CD8-positive, alpha-beta memory T cell (primary cell): ENCODE measurements around the gene SF1. TPM values are rescaled to one million over a fixed set of nuclear protein-coding genes. Genes with fewer than 3 reads are reported as not detected.

Experiments
- CTCF ChIA-PET: fragments of 350-600 bp; sonication (Branson Sonifier 250); formaldehyde crosslinking; loops from one replicate; lab custom pipeline; 2021; ENCODE audit warnings: antibody characterized with exemption; lab: Charles Lee
- POLR2A ChIA-PET: fragments of 350-600 bp; sonication (Branson Sonifier 250); formaldehyde crosslinking; loops from one replicate; lab custom pipeline; 2021; ENCODE audit warnings: antibody characterized with exemption; lab: Charles Lee
- DNase-seq, 5 donors: peaks; one replicate each; pipeline versions ENCODE4 v3.0.0 to v3.0.0-alpha.2; 2020 to 2022; ENCODE audit warnings: mixed read lengths in 1 of 5
- H3K27ac ChIP-seq: one replicate; pipeline ENCODE4 v1.7.0; 2013; ENCODE audit warnings: low read depth, mild to moderate bottlenecking, low read length, moderate library complexity
- H3K27me3 ChIP-seq: 2 replicates; pipeline ENCODE4 v1.7.0; 2013; ENCODE audit warnings: low read length, mild to moderate bottlenecking; ENCODE audit not compliant: insufficient read depth, poor library complexity, severe bottlenecking
- H3K36me3 ChIP-seq: 2 replicates; pipeline ENCODE4 v1.7.0; 2013; ENCODE audit warnings: mild to moderate bottlenecking, low read length, moderate library complexity; ENCODE audit not compliant: insufficient read depth
- H3K4me1 ChIP-seq: 2 replicates; pipeline ENCODE4 v1.7.0; 2013; ENCODE audit warnings: mild to moderate bottlenecking, low read length, moderate library complexity; ENCODE audit not compliant: insufficient read depth
- H3K4me3 ChIP-seq: 2 replicates; pipeline ENCODE4 v1.7.0; 2013; ENCODE audit warnings: mild to moderate bottlenecking, low read length
- H3K9me3 ChIP-seq: 2 replicates; pipeline ENCODE4 v1.7.0; 2013; ENCODE audit warnings: mild to moderate bottlenecking, low read length
- H3K27ac Mint-ChIP-seq, 8 donors: one replicate each; pipeline ENCODE4 v1.8.0; 2020 to 2021; ENCODE audit warnings: mixed read lengths in 8 of 8, mild to moderate bottlenecking in 6 of 8, inconsistent platforms in 3 of 8, moderate library complexity in 3 of 8
- H3K27me3 Mint-ChIP-seq, 2 donors: one replicate each; pipeline ENCODE4 v1.8.0; 2020 to 2021; ENCODE audit warnings: mixed read lengths in 2 of 2, mild to moderate bottlenecking in 1 of 2, moderate library complexity in 1 of 2
- H3K36me3 Mint-ChIP-seq, 3 donors: one replicate each; pipeline ENCODE4 v1.8.0; 2020 to 2021; ENCODE audit warnings: mixed read lengths in 3 of 3, inconsistent platforms in 1 of 3, mild to moderate bottlenecking in 1 of 3
- H3K4me1 Mint-ChIP-seq, 3 donors: one replicate each; pipeline ENCODE4 v1.8.0; 2020 to 2021; ENCODE audit warnings: mixed read lengths in 3 of 3, inconsistent platforms in 1 of 3, mild to moderate bottlenecking in 1 of 3
- H3K4me3 Mint-ChIP-seq, 7 donors: one replicate each; pipeline ENCODE4 v1.8.0; 2020 to 2021; ENCODE audit warnings: mixed read lengths in 7 of 7, mild to moderate bottlenecking in 6 of 7, moderate library complexity in 4 of 7, inconsistent platforms in 2 of 7
- H3K9me3 Mint-ChIP-seq, 5 donors: one replicate each; pipeline ENCODE4 v1.8.0; 2020 to 2022; ENCODE audit warnings: mixed read lengths in 5 of 5, mild to moderate bottlenecking in 3 of 5, moderate library complexity in 2 of 5, inconsistent platforms in 1 of 5
- polyA plus RNA-seq: library from polyadenylated mRNA; unstranded; fragments of 300-500 nt; fragmentation: Illumina TruSeq; gene quantifications from one replicate; pipeline ENCODE4 v1.2.3, GENCODE V29; 2021
- total RNA-seq, 2 experiments: library from RNA; stranded (reverse); gene quantifications; one replicate each; pipeline ENCODE4 v1.2.3, GENCODE V29; 2021

SF1 gene
- total and polyA plus RNA-seq, 3 experiments from 2014 or later, result 176 to 423 (median 403) TPM

DNA sequence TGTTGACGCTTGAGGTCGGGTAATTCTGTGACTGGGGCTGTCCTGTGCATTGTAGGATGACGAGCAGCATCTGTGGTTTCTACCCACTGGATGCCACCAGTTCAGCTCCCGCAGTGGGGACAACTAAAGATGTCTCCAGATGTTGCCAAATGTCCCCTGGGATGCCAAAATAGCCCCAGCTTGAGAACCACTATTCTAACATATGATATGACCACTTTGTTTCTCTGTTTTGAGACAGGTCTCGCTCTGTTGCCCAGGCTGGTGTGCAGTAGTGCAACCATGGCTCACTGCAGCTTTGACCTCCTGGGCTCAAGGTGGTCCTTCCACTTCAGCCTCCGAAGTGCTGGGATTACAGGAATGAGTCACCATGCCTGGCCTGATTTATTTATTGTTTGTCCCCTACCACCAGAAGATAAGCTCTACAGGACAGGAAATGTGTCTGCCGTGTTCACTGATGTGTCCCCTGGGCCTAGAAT, 36.4 kb upstream of the SF1 start:
- H3K9me3 Mint-ChIP-seq, result no peaks in the 10 kb centered on the region
- ChIA-PET CTCF (interaction anchor here (0.8 kb wide), 1 partner anchor 30 kb away, joined by 3 read pairs; the partner anchor contains the start of gene CDC42BPG), POLR2A (interaction anchor here (0.5 kb wide), 1 partner anchor 287 kb away, joined by 12 read pairs; no protein-coding TSS in a partner anchor)
- H3K4me1 ChIP-seq, result peaks cover 5% of the 10 kb centered on the region
- H3K27ac Mint-ChIP-seq, result peak overlapping the region in 1 of 8 donors; percentile 29
- H3K27me3 ChIP-seq, result no peaks in the 10 kb centered on the region
- H3K4me3 ChIP-seq, result no peak overlapping the region
- no peaks in the 10 kb centered on the region for H3K27me3 Mint-ChIP-seq
- no peak overlapping the region for H3K27ac ChIP-seq
- peaks cover 6 to 14% (median 12%) of the 10 kb centered on the region in 3 donors for H3K4me1 Mint-ChIP-seq
- H3K36me3 ChIP-seq, result no peaks in the 10 kb centered on the region
- no peak for DNase-seq
- H3K4me3 Mint-ChIP-seq, result no peak overlapping the region
- no peaks in the 10 kb centered on the region for H3K9me3 ChIP-seq
- peaks cover 0 to 9% (median 0%) of the 10 kb centered on the region in 3 donors for H3K36me3 Mint-ChIP-seq

DNA sequence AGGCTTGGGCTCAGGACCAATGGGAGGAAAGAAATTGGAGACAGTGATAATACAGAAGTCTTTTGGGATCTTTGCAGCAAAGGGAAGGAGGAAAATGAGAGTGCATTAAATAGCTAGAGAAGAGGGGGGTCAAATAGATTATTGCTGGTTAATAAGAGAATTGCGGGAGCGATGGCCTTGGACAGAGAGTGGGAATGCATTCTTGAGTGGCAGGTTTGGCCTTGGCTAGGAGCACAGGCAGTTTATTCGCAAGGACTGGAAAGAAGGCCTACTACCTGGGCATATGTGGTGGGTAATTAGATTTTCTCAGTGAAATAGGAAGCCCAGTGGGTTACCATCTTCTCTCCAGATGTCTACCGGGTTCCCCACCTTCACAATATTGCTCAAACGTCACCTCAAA, 35.5 kb upstream of the SF1 start:
- H3K36me3 Mint-ChIP-seq, result peaks cover 0 to 13% (median 0%) of the 10 kb centered on the region in 3 donors
- peaks cover 14% of the 10 kb centered on the region for H3K4me1 ChIP-seq
- ChIA-PET POLR2A (interaction anchor here (0.7 kb wide), 2 partner anchors 67 to 1015 kb away, joined by 3 to 5 read pairs; no protein-coding TSS in a partner anchor), CTCF (interaction anchor here (1.9 kb wide), 1 partner anchor 70 kb away, joined by 4 read pairs; the partner anchor contains the start of gene RASGRP2)
- peak overlapping the region in 2 of 8 donors; percentile 20 to 84 for H3K27ac Mint-ChIP-seq
- no peaks in the 10 kb centered on the region for H3K9me3 ChIP-seq
- no peak for DNase-seq
- H3K27me3 ChIP-seq, result no peaks in the 10 kb centered on the region
- peaks cover 13 to 20% (median 19%) of the 10 kb centered on the region in 3 donors for H3K4me1 Mint-ChIP-seq
- no peaks in the 10 kb centered on the region for H3K27me3 Mint-ChIP-seq
- H3K9me3 Mint-ChIP-seq, result no peaks in the 10 kb centered on the region
- H3K4me3 ChIP-seq, result no peak overlapping the region
- no peaks in the 10 kb centered on the region for H3K36me3 ChIP-seq
- no peak overlapping the region for H3K27ac ChIP-seq
- peak overlapping the region in 1 of 7 donors; percentile 40 for H3K4me3 Mint-ChIP-seq

DNA sequence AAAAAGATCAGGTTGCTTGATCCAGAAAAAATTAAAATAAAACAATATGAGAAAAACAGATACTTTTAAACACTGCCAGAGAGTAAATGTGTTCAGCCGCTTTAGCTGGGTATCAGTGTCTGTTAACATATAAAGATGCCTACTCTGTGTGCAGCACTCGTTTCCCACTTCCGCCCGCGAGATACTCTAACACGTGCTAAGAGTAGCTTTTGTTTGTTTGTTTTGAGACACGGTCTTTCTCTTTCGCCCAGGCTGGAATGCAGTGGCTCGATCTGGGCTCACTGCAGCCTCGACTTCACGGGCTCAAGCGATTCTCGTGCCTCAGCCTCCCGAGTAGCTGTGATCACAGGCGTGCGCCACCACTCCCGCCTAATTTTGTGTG, 32.5 kb upstream of the SF1 start:
- H3K27me3 ChIP-seq, result no peaks in the 10 kb centered on the region
- Mint-ChIP-seq H3K27ac (peak overlapping the region; percentile 89 to 97 (median 94)), H3K27me3 (peaks cover 0 to 3% of the 10 kb centered on the region in 2 donors), H3K4me1 (peaks cover 23 to 33% (median 30%) of the 10 kb centered on the region in 3 donors), H3K9me3 (no peaks in the 10 kb centered on the region), H3K36me3 (peaks cover 0 to 35% (median 0%) of the 10 kb centered on the region in 3 donors), H3K4me3 (peak overlapping the region; percentile 85 to 96 (median 94))
- no peaks in the 10 kb centered on the region for H3K9me3 ChIP-seq
- H3K27ac ChIP-seq, result peak overlapping the region; percentile 78
- peak in 4 of 5 donors; percentile 46 to 75 (median 61) for DNase-seq
- H3K36me3 ChIP-seq, result peaks cover 13% of the 10 kb centered on the region
- ChIA-PET CTCF (interaction anchor here (0.7 to 1.7 kb wide), 10 partner anchors 27 to 122 kb away, joined by 3 to 9 read pairs (median 3); partner anchors contain the start of gene SF1), POLR2A (interaction anchor here (0.9 to 3.2 kb wide), 9 partner anchors 9 to 311 kb away, joined by 3 to 43 read pairs (median 3); partner anchors contain the start of genes CDC42BPG, FAU, MRPL49 and SF1)
- H3K4me3 ChIP-seq, result peak overlapping the region; percentile 83
- peaks cover 15% of the 10 kb centered on the region for H3K4me1 ChIP-seq

DNA sequence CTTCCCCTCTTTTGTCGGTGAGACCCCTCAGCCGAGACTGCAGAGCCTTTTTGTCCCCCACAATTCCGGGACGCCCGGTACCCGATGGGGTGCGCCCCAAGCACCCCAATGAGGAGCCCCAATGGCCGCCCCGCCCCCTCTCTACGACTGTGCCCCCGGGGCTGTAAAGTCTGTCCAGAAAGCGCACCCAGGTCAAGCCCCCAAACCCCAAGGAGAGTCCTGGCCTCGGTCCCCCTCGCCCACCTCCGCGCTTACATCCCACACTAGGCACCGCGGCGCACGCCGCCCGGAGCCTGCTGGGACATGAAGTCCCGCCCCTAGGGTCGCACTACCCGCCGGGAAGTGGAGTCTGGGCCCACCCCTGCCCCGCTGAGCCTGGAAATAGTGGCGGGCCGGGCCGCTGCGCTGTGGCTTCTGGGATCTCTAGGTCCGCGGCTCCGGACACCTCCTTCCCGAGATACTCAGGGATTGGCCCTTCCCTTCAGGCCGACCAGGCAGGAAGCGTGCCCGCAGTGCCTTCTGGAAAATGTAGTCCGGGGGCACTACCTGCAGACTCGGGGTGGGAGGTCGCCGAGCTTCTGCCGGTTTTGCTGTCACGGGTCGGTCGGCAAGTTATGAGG, 32.0 kb upstream of the SF1 start, which contains the start of gene MEN1:
TSS of gene MEN1 (minus strand) at position 281 of the 620 bp plus-strand sequence. CDS start 442 bp downstream, outside the sequence.
- H3K27ac Mint-ChIP-seq, result peak within 1 kb of the TSS; percentile 89 to 97 (median 94)
- CTCF ChIA-PET, result interaction anchor here (0.7 to 1.7 kb wide), 12 partner anchors 10 to 122 kb away, joined by 3 to 9 read pairs (median 3); partner anchors contain the start of gene SF1
- H3K9me3 ChIP-seq, result no peaks in the 10 kb centered on the region
- peak; percentile 55 to 84 (median 75) for DNase-seq
- peak within 1 kb of the TSS; percentile 78 for H3K27ac ChIP-seq
- H3K4me1 ChIP-seq, result peaks cover 15% of the 10 kb centered on the region
- no peaks in the 10 kb centered on the region for H3K27me3 ChIP-seq
- H3K36me3 ChIP-seq, result peaks cover 13% of the 10 kb centered on the region
- H3K4me3 Mint-ChIP-seq, result peak within 1 kb of the TSS; percentile 85 to 96 (median 94)
- H3K9me3 Mint-ChIP-seq, result no peaks in the 10 kb centered on the region
- POLR2A ChIA-PET, result interaction anchor here (0.9 to 3.2 kb wide), 9 partner anchors 8 to 312 kb away, joined by 3 to 43 read pairs (median 3); partner anchors contain the start of genes CDC42BPG, FAU, MRPL49 and SF1
- peaks cover 0 to 3% of the 10 kb centered on the region in 2 donors for H3K27me3 Mint-ChIP-seq
- H3K36me3 Mint-ChIP-seq, result peaks cover 0 to 40% (median 0%) of the 10 kb centered on the region in 3 donors
- H3K4me1 Mint-ChIP-seq, result peaks cover 23 to 33% (median 30%) of the 10 kb centered on the region in 3 donors
- peak within 1 kb of the TSS; percentile 83 for H3K4me3 ChIP-seq

DNA sequence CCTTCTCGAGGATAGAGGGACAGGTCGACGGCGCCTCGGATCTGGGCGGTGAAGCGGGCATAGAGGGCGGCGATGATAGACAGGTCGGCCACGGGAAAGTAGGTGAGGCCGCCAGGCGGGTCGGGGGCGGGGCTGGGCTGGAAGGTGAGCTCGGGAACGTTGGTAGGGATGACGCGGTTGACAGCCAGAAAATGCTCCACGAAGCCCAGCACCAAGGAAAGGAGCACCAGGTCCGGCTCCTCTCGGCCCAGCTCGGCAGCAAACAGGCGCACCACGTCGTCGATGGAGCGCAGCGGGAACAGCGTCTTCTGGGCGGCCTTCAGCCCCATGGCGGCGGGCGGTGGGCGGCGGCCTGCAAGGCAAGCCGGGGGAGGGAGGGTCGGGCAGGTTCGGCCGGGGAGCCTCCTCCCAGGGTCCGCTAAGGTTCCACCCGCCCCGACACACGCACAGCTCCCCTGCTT, 31.5 kb upstream of the SF1 start:
- Histone ChIP-seq H3K4me3 (peak overlapping the region; percentile 83), H3K27me3 (no peaks in the 10 kb centered on the region), H3K9me3 (no peaks in the 10 kb centered on the region), H3K27ac (peak overlapping the region; percentile 78), H3K36me3 (peaks cover 13% of the 10 kb centered on the region), H3K4me1 (peaks cover 15% of the 10 kb centered on the region)
- H3K4me1 Mint-ChIP-seq, result peaks cover 23 to 33% (median 30%) of the 10 kb centered on the region in 3 donors
- DNase-seq, result peak in 1 of 5 donors; percentile 9
- H3K36me3 Mint-ChIP-seq, result peaks cover 0 to 45% (median 0%) of the 10 kb centered on the region in 3 donors
- CTCF ChIA-PET, result interaction anchor here (1.1 to 1.6 kb wide), 6 partner anchors 10 to 62 kb away, joined by 3 to 4 read pairs (median 3); no protein-coding TSS in a partner anchor
- POLR2A ChIA-PET, result interaction anchor here (0.6 to 3.2 kb wide), 5 partner anchors 31 to 123 kb away, joined by 3 to 43 read pairs (median 7); partner anchors contain the start of gene SF1
- H3K27ac Mint-ChIP-seq, result peak overlapping the region; percentile 89 to 97 (median 94)
- peaks cover 0 to 3% of the 10 kb centered on the region in 2 donors for H3K27me3 Mint-ChIP-seq
- no peaks in the 10 kb centered on the region for H3K9me3 Mint-ChIP-seq
- H3K4me3 Mint-ChIP-seq, result peak overlapping the region; percentile 85 to 96 (median 94)

DNA sequence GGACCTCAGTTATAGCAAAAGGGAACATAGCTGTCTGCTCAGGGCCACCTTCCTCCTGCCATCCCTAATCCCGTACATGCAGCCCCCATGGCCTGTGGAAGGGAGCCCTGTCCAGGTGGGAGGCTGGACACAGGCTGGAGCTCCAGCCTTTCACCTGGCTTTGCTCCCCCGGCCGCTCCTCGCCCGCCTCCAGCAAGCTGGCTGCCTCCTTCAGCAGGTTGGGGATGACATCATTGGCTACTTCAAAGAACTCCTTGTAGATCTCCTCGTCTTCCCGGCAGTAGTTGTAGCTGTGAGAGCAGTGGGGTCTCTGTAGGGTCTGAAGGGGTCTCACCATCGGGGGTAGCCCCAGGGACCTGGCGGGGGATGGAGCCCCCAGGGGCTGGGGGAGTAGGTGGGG, 27.1 kb upstream of the SF1 start:
- Histone ChIP-seq H3K4me3 (no peak overlapping the region), H3K4me1 (peaks cover 39% of the 10 kb centered on the region), H3K27ac (no peak overlapping the region), H3K9me3 (no peaks in the 10 kb centered on the region), H3K27me3 (no peaks in the 10 kb centered on the region), H3K36me3 (peaks cover 22% of the 10 kb centered on the region)
- peaks cover 0 to 60% (median 0%) of the 10 kb centered on the region in 3 donors for H3K36me3 Mint-ChIP-seq
- peak overlapping the region in 3 of 8 donors; percentile 39 to 60 (median 42) for H3K27ac Mint-ChIP-seq
- H3K27me3 Mint-ChIP-seq, result peaks cover 0 to 4% of the 10 kb centered on the region in 2 donors
- no peaks in the 10 kb centered on the region for H3K9me3 Mint-ChIP-seq
- peak overlapping the region in 6 of 7 donors; percentile 4 to 60 (median 38) for H3K4me3 Mint-ChIP-seq
- ChIA-PET POLR2A (interaction anchor here (0.9 kb wide), 1 partner anchor 27 kb away, joined by 4 read pairs; the partner anchor contains the start of gene SF1), CTCF (no interaction called here)
- H3K4me1 Mint-ChIP-seq, result peaks cover 28 to 52% (median 30%) of the 10 kb centered on the region in 3 donors
- DNase-seq, result no peak
